Measurements from ENCODE around the gene APBB2.

Gene APBB2

DNA sequence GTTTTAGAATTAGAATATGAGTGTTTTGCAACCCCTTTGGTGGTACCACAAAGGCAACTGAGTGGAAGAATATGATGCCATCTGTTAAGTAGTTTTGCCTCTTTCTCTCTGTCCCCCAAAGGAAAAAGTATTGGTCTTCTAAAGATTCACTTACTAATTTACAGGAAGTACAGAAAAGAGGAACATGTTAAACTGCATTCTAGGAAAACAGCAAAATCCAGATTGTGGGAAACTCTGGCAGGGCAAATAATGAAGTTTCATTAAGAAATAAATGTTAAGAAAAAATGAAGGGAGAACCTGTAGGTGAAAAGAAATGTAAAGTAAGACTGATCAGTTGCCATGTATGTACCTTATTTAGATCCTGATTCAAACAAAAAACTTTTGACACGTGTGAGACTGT, 425.3 kb downstream of the APBB2 start:
- FAIRE-seq, result no peak

DNA sequence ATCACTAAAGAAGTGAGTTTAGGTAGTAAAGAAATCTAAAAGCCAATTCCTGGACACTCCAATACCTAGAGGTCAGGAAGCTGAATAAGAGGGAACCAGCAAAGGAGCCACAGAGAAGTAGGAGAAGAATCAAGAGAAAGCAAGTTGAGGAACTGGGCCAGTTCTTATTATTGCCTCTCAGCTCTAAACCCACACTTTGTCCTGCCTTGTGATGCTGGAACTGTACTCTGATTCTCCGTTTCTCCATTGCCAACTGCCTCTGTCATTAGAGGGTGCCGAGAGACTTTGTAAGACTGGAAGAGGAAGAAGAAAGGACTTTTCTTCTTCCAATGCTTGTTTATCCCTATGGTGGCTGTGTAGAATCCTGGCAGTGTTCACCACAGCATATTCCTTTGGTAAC, 426.0 kb downstream of the APBB2 start:
- FAIRE-seq, result no peak

- FAIRE-seq, result no peak
Observed at GRCh38 chr4:40785727-40786126, 428.6 kb downstream of the APBB2 start.

DNA sequence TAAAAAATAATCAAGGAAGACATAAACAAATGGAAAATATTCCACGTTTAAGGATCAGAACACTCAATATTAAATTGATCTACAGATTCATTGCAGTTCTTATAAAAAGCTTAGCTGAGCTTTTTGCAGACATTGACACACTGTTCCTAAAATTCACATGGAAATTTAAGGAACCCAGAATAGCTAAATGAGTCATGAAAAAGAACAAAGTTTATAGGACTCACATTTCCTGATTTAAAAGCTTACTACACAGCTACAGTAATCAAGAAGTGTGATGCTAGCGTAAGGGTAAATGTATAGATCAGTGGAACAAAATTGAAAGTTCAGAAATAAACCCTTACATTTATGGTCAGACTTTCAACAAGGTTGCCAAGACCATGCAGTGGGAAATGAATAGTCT, 431.5 kb downstream of the APBB2 start:
- FAIRE-seq, result no peak

DNA sequence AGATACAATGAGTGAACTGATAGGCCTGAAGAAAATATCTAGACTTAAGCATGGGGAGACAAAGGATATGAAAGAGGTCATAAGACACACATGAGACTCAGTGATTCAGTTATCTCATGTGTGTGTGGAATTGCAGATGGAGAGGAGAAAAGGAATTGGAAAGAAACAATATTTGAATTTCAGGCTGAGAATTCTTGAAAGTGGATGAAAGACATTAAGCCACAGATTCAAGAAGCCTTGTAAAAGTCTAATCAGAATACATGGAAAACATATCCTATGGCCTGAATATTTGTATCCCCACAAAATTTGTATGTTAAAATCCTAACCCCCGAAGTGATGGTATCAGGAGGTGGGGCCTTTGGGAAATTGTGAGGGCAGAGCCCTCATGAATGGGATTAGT, 436.3 kb downstream of the APBB2 start:
- no peak for FAIRE-seq

GRCh38 chr4:40769266-40769665, 445.1 kb downstream of the APBB2 start:
- FAIRE-seq, result no peak

DNA sequence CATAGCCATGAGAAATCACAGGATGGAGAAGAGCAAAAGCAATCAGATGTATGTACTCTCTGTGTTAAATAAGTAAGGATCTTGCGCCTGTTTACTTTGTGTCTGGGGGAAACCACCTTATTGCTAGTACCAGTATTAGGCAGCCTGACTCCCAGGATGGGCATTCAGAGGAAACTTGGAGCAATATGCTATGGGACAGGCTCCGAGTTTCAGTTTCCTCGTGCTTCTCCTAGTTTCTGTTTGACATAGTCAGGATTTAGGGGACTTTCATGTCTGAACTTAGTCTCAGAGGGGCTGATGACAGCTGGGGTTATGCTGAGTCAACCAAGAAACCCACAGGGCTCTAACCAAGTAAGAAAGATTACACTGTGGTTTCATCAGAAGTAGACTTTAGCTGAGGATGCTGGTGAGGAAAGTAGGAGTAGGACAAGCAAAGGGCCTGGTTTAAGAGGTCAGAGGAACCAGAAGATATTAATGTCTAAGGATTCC, 451.1 kb downstream of the APBB2 start:
- no peak for FAIRE-seq

Data from TTC549 (cell line).